GM03348 (cell line): Measurements from ENCODE around the gene PARP11.
"Not testable (repeated sequence)": the region's sequence is repeated elsewhere in the genome, so short reads cannot be mapped to it uniquely, and the experiment has no call there.

ENCODE experiments used
- DNase-seq: peaks from one replicate; pipeline ENCODE4 v3.0.0; 2012; ENCODE audit warnings: low spot score

PARP11 gene

DNA sequence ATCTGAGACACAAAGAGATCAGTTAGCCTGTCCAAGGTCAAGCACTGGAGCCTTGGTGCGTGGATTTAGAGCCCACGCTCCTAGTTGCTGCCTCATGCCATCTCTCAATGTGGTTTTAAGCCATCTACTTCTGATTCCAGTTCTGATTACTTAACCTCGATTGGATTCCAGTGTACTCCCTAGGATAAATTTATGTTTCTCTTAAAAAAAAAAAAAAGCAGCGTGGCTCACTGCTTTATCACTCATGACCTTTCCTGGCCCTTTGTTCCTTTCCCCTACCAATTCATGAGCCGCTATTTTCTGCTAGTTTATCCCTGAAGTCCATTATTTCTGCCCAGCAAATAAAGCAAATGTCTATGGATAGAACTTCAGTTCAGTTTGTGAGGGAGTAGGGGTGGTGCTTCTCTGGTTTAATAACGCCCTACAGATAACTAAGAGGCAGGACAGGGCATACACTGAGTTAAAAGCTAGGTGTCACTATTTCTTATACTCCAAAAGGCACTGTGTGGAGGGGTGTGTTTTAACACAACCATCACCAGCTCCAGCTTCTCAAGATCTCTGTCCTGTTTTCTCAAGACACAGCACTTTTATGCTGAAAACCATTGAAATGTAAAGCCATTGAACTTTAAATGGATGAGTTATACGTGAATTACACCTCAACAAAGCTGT is 9.8 kb upstream of the PARP11 start:
- no peak for DNase-seq

- DNase-seq: no peak
Observed at GRCh38 chr12:3882406-3882805, 9.2 kb upstream of the PARP11 start.

GRCh38 chr12:3881281-3881950 is 8.2 kb upstream of the PARP11 start:
- no peak for DNase-seq

GRCh38 chr12:3879846-3880245 is 6.6 kb upstream of the PARP11 start:
- DNase-seq: no peak

- DNase-seq: no peak
Observed at GRCh38 chr12:3871356-3871755, 1.8 kb downstream of the PARP11 start.

DNA sequence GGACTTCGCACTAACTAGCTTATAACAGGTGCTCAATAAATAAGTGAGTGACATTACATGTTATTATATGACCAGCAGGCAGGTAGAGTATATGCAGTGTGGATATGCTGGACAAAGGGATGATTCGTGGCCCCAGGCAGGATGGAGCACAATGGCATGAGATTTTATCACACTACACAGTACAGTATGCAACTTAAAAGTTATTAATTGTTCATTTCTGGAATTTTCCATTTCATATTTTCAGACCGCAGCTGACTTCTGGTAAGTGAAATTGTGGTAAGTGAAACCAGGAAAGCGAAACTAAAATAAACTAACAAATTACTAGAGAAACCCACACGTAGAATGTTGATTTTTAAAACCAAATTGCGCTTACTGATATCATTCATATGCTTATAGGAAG is 3.3 kb downstream of the PARP11 start:
- DNase-seq: no peak

DNA sequence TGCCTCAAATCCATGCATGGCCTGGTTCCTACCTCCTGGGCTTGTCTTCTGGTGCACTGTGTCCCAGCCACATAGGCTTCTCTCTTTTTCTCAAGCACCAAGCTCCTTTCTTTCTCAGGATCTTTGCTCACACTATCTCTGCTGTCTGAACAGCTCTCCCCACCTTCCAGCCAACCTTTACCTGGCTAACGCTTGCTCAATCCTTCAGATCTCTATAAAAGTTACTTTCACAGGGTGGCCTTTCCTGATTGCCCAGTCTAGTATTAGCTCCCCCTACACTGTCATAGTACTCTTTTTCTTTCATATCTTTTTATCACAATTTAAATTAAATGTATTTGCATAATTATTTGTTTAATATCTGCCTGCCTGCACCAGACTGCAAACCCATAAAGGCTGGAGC is 3.8 kb downstream of the PARP11 start:
- DNase-seq: no peak

- no peak for DNase-seq
Observed at GRCh38 chr12:3863756-3864155, 9.4 kb downstream of the PARP11 start.

DNA sequence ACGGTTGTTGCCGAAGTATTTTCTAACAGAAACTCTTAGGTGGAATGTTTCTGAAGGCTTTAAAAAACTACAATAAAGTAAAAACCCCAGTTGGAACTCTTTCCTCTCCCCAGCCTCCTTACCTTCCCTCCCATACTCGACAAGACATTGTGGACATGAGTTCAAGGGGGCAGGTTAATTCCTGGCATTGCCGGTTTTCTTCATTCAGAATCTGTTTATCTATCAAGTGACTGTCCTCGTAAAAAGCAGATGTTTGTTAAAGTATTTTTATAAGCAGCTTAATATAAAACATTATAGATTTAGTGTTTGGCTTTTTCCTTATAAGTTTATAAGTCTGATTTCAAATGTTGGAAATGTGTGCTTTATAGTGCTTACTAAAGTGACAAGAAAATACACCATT is 30.7 kb downstream of the PARP11 start:
- DNase-seq: no peak

DNA sequence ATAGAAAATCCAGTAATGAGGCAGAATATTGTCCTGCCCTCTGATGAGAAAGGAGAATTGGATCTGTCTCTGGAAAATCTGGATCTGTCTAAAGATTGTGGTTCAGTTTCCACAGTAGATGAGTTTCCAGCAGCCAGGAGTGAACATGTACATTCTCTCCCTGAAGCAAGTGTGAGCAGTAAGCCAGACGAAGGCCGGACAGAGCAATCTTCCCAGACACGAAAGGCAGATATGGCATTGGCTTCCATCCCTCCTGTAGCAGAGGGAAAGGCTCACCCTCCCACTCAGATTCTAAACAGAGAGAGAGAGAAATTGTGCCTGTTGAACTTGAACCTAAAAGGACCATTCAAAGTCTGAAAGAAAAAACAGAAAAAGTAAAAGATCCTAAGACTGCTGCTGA is 31.4 kb downstream of the PARP11 start:
- DNase-seq: no peak

DNA sequence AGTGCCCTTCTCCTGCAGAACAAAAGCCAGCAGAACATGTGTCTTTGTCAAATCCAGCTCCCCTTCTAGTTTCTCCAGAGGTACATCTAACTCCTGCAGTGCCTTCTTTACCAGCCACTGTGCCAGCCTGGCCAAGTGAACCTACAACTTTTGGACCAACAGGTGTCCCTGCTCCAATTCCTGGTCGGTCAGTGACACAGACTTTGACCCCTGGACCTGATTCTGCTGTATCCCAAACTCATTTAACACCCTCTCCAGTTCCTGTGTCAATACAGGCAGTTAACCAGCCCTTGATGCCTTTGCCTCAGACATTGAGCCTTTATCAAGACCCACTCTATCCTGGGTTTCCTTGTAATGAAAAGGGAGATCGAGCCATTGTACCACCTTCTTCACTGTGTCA is 32.4 kb downstream of the PARP11 start:
- DNase-seq: not testable (repeated sequence)

- DNase-seq: not testable (repeated sequence)
Observed at GRCh38 chr12:3839745-3840144, 33.5 kb downstream of the PARP11 start.

- not testable (repeated sequence) for DNase-seq
Observed at GRCh38 chr12:3838701-3839548, 34.3 kb downstream of the PARP11 start.

DNA sequence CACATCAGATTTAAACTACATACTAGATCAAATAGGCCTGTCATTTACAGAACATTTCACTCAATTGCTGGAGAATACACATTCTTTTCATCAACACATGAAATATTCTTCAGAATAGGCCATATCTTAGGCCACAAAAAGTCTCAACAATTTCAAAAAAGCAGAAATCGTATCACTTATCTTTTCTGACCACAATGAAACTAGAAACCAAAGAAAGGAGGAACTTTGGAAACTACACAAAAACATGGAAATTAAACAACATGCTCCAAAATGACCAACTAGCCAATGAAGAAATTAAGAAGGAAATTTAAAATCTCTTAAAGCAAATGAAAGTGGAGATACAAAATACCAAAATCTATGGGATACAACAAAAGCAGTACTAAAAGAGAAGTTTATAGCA is 35.1 kb downstream of the PARP11 start:
- DNase-seq: no peak

DNA sequence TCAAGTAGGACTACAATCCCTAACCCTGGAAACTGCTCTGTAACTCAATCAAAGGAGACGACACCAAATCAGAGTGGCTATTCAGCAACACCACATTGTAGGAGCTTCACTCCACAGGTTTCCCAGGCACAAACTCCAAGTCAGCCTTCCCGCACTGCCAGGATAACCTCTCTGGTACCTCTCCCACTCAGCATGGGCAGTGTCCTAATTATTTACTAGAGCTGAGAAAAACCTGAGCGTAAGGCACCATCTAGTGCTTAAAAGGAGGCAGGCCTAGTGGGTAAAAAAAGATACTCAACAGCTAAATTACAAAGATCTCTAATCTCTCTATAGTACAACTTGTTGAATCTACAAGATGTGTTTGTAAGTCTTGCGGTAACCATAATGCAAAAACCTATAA is 36.1 kb downstream of the PARP11 start:
- no peak for DNase-seq

GRCh38 chr12:3836641-3837040 is 36.6 kb downstream of the PARP11 start:
- DNase-seq: no peak

GRCh38 chr12:3835914-3836313 is 37.3 kb downstream of the PARP11 start:
- no peak for DNase-seq

DNA sequence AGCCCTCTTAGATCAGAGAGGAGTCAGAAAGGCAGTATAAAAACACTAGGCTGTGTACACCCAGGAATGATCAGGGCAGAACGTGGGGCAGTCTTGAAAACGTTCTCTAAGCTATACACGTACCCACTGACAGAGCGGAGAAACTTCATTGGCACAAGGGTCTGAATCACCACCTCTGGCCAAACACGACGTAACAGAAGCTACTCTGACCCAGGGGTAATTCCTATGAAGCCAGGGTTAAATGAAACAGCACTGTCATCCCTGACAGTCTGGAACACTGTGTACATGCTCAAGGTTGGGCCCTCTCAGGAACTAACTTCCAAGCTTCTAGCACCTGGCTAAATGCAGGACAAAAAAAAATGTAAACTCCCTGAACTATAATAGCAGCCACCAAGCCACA is 38.4 kb downstream of the PARP11 start:
- DNase-seq: no peak

DNA sequence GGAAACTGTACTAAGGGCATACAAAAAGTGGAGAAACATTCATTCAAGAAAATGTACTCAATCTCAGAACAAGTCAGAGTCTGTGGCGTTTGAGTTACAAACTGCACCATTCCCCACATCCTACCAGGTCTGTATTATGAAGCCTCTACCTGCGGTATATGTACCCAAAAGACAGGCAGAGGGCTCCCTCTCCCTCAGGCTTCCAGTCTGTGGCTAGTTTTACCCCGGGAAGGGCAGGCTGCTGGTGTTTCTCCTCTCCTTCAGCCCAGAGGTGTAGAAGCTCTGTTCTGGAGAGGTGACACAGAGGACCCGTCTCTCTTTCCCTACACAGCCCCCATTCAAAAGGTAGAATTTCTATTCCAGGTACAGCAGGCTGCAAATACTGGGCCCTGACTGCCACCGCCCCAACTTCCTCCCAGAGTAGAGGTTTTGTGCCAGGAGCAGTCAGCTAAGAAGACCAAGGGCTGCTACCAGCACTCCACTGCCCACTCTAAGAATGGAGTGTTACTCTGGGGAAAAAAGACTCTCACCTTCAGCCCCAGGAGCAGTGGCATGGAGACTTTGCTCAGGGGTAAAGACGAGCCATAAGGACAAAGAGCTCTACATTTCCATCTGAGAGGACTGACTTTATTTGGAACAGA is 39.4 kb downstream of the PARP11 start:
- DNase-seq: no peak

DNA sequence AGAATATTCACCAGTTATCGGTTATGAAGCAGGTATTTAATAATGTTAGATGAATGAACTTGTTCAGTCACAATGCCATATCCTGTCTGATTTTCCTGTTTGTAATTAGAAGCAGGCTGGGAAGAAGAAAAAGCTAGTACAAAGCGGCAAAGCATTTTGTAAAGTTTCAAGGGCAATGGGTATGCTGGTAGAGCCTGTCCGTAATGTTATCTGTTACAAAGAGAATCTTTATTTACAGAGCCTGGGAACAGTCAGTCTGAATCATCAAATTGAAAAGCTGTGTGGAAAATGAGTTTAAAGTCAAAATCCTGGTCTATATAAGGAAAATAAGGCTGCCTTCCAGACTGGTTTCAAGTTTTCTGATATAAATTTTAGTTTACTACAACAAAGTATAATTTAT is 40.5 kb downstream of the PARP11 start:
- DNase-seq: no peak

- no peak for DNase-seq
Observed at GRCh38 chr12:3828888-3829287, 44.3 kb downstream of the PARP11 start.

DNA sequence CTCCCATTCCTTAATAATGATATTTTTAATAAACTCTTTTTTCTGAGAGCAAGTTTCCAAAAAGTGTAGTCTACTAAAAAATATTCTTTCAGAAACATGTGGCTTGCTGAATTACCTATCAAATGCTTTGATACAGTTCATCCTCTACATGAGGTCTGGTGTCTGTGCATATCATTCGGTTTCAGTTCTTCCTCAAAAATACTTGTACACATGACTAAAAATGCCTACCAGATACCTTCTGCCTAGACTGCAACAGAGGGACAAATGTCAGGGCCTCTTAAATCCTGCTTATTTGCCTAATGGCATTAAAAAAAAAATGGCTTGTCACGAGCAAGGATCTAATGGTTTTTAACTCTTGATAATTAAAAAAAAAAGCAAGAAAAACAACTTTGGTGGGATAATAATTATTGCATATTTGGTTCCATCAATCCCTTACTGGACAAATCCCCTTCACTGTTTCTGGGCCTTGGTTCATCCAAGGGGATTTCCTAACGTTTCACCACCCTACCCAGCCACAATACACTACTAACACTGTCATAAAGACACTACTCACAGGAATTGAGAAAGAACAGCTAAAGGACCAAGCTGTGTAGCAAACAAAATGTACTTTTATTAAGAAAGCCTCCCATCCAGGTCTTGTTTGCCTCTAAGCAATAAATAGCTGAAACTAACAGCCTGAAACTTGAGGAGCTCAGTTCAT is 45.7 kb downstream of the PARP11 start:
- no peak for DNase-seq
